ENCODE results near the gene ATP2C2.

The ATP2C2 gene

GRCh38 chr16:84467256-84467655, 98.9 kb downstream of the ATP2C2 start:
- DNase-seq (ENCODE audit: low read depth in 2 of 2, low spot score in 1 of 2), result no peak

- no peak for DNase-seq (ENCODE audit: low read depth in 2 of 2, low spot score in 1 of 2)
These were observed 99.4 kb downstream of the ATP2C2 start for GRCh38 chr16:84467709-84468108.

DNA sequence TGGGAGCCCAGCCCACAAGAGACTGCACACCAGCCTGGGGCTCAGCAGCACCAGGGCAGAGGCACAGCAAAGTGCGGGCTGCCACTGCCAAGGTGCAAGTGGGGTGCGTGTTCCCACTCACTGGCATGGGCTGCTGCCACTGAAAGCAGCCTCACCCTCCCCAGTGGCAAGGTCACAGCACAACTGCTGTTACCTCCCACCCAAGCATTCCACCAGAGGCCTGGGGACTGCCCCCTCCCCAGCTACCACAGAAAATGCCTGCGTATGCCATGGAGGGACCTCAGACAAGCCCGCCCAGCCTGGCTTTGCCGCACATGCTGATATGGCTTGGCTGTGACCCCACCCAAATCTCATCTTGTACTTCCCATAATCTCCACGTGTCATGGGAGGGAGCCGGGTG, 103.0 kb downstream of the ATP2C2 start:
- no peak for DNase-seq (ENCODE audit: low read depth in 2 of 2, low spot score in 1 of 2)

GRCh38 chr16:84471966-84472365, 103.6 kb downstream of the ATP2C2 start:
- no peak for DNase-seq (ENCODE audit: low read depth in 2 of 2, low spot score in 1 of 2)

- DNase-seq (ENCODE audit: low read depth in 2 of 2, low spot score in 1 of 2), result no peak
These were observed 107.4 kb downstream of the ATP2C2 start for GRCh38 chr16:84475643-84476240.

DNA sequence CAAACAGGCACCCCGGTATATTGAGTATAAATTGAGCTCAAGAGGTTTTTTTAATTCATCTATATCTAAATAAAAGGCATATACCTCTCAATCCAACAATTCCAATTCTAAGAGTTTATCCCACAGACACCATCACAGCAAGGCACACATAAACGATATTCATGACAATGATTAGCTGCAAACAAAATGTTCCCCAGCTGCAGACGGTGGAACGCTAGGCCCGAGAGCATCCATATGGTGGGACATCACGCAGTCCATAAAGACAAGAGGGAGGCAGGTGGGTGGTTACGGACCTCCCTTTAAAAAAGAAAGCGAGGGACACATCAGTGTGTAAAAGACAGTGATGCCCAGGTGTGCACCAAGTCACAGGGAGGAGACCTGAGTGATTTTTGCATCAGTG, 108.1 kb downstream of the ATP2C2 start:
- DNase-seq (ENCODE audit: low read depth in 2 of 2, low spot score in 1 of 2), result no peak

GRCh38 chr16:84477661-84478060, 109.3 kb downstream of the ATP2C2 start:
- no peak for DNase-seq (ENCODE audit: low read depth in 2 of 2, low spot score in 1 of 2)

- no peak for DNase-seq (ENCODE audit: low read depth in 2 of 2, low spot score in 1 of 2)
These were observed 110.0 kb downstream of the ATP2C2 start for GRCh38 chr16:84478172-84478947.

DNA sequence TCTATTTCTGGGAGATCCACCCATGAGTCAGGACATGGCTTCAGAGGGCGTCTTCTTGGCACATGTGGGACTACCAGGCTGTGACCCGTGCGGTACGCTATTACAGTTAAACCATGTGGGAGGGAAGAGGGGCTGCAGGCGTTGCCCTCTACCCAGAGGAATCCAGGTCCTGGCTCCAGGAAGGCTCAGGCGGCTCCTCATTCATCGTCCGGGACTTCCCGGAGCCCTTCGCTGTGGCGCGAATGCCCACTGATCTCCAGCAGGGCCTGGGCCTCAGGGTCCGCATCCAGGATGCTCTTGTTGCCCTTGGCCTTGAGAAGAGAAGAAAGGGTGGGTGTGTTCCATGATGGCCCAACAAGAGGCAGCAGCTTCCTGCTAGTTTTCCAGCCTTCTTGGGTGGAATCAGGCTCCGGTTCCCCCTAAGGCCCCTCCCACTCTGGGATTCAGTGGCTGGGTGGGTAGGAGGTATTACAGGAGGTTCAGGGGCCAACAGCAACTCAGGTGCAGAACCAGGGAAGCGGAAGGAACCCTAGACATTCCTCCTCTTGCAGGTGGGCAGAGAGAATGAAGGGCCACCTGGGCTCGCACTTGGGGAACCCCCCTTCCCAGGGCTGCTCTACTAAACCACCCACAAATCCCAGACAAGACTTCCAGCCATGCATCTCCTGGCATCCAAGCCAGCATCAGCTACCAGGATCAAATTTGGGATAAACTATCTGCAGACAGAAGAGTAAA, 111.5 kb downstream of the ATP2C2 start:
- no peak for DNase-seq (ENCODE audit: low read depth in 2 of 2, low spot score in 1 of 2)

GRCh38 chr16:84481051-84481735, 112.9 kb downstream of the ATP2C2 start:
- DNase-seq (ENCODE audit: low read depth in 2 of 2, low spot score in 1 of 2), result no peak

GRCh38 chr16:84482001-84482891, 113.9 kb downstream of the ATP2C2 start:
- DNase-seq (ENCODE audit: low read depth in 2 of 2, low spot score in 1 of 2), result no peak

DNA sequence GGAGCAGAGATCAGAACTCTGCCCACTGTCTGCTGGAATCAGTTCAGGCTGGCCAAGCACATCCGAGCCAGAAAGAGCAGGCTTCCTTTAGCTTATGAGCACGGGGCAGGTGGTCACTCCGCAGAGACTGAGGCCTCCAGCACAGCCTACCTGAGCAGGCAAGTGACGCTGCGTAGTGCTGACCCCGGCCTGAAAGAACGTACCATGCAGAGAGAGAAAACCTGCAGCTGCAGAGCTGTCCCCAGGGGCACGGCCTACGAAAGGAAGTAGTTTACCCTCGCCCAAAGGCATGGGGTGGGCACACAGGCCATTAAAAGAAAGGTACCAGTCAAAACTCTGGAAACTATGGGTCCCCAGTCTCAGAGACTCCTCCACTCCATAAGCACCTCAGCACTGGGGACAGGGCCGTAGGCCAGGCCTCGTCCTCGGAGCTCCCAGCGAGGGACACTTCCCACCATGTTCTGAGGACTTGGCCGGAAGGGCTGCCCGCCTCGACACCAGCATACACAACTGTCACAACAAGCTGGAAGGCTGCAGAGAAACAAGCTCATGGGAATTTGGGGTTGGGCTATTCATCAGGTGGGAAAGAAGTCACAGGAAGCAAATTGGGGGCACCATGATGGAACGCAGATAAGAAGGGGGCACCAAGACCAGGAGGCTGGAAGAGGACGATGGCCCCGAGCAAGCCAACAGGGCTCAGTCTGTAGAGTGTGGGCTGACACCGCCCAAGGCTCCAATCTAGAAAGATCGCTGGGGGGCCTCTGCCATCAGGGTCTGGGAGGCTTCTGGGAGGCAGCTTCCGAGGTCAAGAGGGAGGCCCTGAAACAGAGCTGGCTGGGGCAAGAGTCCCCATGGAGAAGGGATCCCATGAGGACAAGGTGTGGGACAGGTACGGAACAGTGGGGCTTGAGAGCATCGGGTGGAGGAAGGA, 114.9 kb downstream of the ATP2C2 start:
- no peak for DNase-seq (ENCODE audit: low read depth in 2 of 2, low spot score in 1 of 2)

- no peak for DNase-seq (ENCODE audit: low read depth in 2 of 2, low spot score in 1 of 2)
These were observed 115.7 kb downstream of the ATP2C2 start for GRCh38 chr16:84483882-84484565.

GRCh38 chr16:84484579-84485254, 116.4 kb downstream of the ATP2C2 start:
- DNase-seq (ENCODE audit: low read depth in 2 of 2, low spot score in 1 of 2), result no peak

DNA sequence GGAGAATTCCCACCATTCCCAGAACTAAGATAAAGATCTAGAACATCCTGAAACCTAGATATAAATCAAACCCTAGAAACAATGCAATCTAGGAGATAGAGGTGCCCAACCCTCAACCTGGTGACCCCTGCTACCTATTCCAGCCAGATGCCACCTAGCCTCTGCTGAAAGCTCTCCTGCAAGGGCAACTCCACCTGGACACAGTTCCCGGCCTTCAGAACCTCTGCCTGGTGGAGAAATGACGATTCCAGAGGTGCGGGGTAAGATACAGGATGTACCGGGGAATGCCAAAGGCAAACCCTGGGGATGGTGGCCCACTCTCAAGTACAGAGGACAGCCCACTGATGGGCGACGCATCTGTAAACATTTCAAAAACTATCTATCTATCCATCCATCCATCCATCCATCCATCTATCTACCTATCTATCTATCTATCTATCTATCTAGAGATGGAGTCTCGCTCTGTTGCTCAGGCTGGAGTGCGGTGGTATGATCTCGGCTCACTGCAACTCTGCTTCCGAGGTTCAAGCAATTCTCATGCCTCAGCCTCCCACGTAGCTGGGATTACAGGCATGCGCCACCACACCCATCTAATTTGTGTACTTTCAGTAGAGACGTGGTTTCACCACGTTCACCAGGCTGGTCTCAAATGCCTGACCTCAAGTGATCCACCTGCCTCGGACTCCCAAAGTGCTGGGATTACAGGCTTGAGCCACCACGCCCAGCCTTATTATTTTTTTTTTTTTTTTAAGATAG, 117.1 kb downstream of the ATP2C2 start:
- DNase-seq (ENCODE audit: low read depth in 2 of 2, low spot score in 1 of 2), result no peak

DNA sequence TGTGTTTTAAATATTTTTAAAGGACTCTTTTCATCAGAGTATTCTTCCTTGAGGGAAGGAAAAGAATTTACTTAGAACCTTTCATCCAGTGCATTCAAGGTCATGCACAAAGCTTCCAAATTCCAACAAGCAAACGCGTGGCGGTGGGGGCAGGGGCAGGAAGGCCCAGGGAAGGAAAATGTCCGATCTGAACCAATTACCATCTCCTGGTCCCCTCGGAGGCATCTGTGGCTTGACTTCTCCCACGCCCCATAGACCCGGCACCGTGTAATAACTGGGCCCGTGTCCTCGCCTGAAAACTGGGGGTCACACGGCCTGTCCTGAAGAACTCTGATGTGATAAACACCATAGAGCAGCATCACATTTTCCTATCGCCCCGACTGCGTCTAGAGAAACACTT, 117.8 kb downstream of the ATP2C2 start:
- no peak for DNase-seq (ENCODE audit: low read depth in 2 of 2, low spot score in 1 of 2)

- DNase-seq (ENCODE audit: low read depth in 2 of 2, low spot score in 1 of 2), result no peak
These were observed 118.4 kb downstream of the ATP2C2 start for GRCh38 chr16:84486551-84487235.

All from stimulated activated CD8-positive, alpha-beta memory T cell treated with anti-CD3 and anti-CD28 coated beads, Interleukin-4, amount 100 ng/mL, for 1 hour (primary cell).